ENCODE results near the gene MRPL46.
"Not testable (repeated sequence)": the region's sequence is repeated elsewhere in the genome, so short reads cannot be mapped to it uniquely, and the experiment has no call there.

DNA sequence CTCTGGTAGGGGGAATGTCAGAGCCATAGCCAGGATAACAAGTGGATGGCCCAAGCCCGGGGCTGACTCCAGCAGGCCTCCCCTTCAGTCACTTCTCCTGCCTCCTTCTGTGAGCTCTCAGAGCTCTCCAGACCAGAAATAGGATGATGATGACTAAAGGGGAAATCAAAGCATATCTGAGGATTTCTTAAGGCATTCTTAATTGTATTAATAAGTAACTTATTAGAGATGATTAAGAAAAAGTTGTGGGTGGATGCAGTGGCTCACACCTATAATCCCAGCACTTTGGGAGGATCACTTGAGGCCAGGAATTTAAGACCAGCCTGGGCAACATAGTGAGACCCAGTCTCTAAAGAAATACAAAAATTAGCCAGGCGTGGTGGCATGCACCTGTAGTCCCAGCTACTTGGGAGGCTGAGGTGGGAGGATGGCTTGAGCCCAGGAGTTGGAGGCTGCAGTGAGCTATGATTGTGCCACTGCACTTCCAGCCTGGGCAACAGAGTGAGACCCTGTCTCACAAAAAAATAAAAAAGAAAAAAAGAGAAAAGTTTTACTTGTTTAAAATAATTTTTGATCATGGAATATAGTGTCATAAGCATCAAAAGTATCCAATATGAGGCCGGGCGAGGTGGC lies 6.6 kb upstream of the MRPL46 start:
- TF ChIP-seq EZH2 (IDR thresholded peaks at IDR 0.05; ENCODE audit: borderline replicate concordance, low read depth, low read length); TCF7L2 (IDR thresholded peaks at IDR 0.05; ENCODE audit: low read depth, low read length); NONO (IDR thresholded peaks at IDR 0.05; ENCODE audit: low read depth in 2 of 2, low read length in 1 of 2): not testable (repeated sequence)

Measured in K562 (cell line).